ENCODE data around the gene LSM7. TPM values are rescaled to one million over a fixed set of nuclear protein-coding genes. Genes with fewer than 3 reads are reported as not detected.

LSM7 gene
- total RNA-seq, 1 experiment from 2014 or later, result 97.3 TPM

- H3K27me3 ChIP-seq (ENCODE audit: control insufficient read depth, insufficient read depth, low read length), result no peaks in the 10 kb centered on the region
- TF ChIP-seq POLR2AphosphoS5 (IDR thresholded peaks at IDR 0.05; ENCODE audit: low read depth, low read length) (no peak), CTCF (IDR thresholded peaks at IDR 0.05) (no peak), TCF7L2 (IDR thresholded peaks at IDR 0.05; ENCODE audit: low read depth, low read length) (no peak), SIN3A (IDR thresholded peaks at IDR 0.05; ENCODE audit: borderline replicate concordance, insufficient read depth, low read depth, low read length) (no peak), REST (IDR thresholded peaks at IDR 0.05; ENCODE audit: insufficient read depth in 1 of 2, low read depth in 2 of 2, low read length in 1 of 2) (no peak)
- no peaks in the 10 kb centered on the region for H3K36me3 ChIP-seq (ENCODE audit: control insufficient read depth, insufficient read depth, low read length)
- ATAC-seq (no peak), DNase-seq (ENCODE audit: low read depth, low spot score) (no peak)
- no TSS peak for BruUV-seq (replicated peaks)
- POLR2A ChIA-PET, result no interaction called here
- in situ Hi-C loops (cut with HindIII; ENCODE audit: low pct_unique_long_range_greater_than_20kb, low sequenced_read_pairs) (no loop called here), intact Hi-C loops (cut with micrococcal nuclease; ENCODE audit: unreplicated experiment) (no loop called here)
- no peaks in the 10 kb centered on the region for H3K4me1 ChIP-seq (ENCODE audit: control insufficient read depth, insufficient read depth, low read length)
- CTCF ChIA-PET, result no interaction called here
- H3K27ac ChIP-seq (ENCODE audit: low read length), result no peak overlapping the region
- H3K4me3 ChIP-seq (ENCODE audit: low read depth in 2 of 2, low read length in 2 of 2), result no peak overlapping the region
- H3K9me3 ChIP-seq (ENCODE audit: control insufficient read depth, insufficient read depth, low read depth, low read length), result no peaks in the 10 kb centered on the region
Measured at GRCh38 chr19:2291185-2291751, 37.1 kb downstream of the LSM7 start.

- TF ChIP-seq POLR2AphosphoS5 (IDR thresholded peaks at IDR 0.05; ENCODE audit: low read depth, low read length) (no peak), CTCF (IDR thresholded peaks at IDR 0.05) (no peak), SIN3A (IDR thresholded peaks at IDR 0.05; ENCODE audit: borderline replicate concordance, insufficient read depth, low read depth, low read length) (no peak), TCF7L2 (IDR thresholded peaks at IDR 0.05; ENCODE audit: low read depth, low read length) (no peak), REST (IDR thresholded peaks at IDR 0.05; ENCODE audit: insufficient read depth in 1 of 2, low read depth in 2 of 2, low read length in 1 of 2) (no peak)
- ATAC-seq (no peak), DNase-seq (ENCODE audit: low read depth, low spot score) (no peak)
- ChIA-PET CTCF (no interaction called here), POLR2A (no interaction called here)
- intact Hi-C loops (cut with micrococcal nuclease; ENCODE audit: unreplicated experiment), result no loop called here
- Histone ChIP-seq H3K9me3 (ENCODE audit: control insufficient read depth, insufficient read depth, low read depth, low read length) (no peaks in the 10 kb centered on the region), H3K27ac (ENCODE audit: low read length) (no peak overlapping the region), H3K27me3 (ENCODE audit: control insufficient read depth, insufficient read depth, low read length) (no peaks in the 10 kb centered on the region), H3K36me3 (ENCODE audit: control insufficient read depth, insufficient read depth, low read length) (no peaks in the 10 kb centered on the region), H3K4me3 (ENCODE audit: low read depth in 2 of 2, low read length in 2 of 2) (no peak overlapping the region), H3K4me1 (ENCODE audit: control insufficient read depth, insufficient read depth, low read length) (no peaks in the 10 kb centered on the region)
- BruUV-seq (replicated peaks), result no TSS peak
- in situ Hi-C loops (cut with HindIII; ENCODE audit: low pct_unique_long_range_greater_than_20kb, low sequenced_read_pairs), result no loop called here
Measured at GRCh38 chr19:2290441-2291184, 37.8 kb downstream of the LSM7 start.

Measured in Panc1 (cell line).